ENCODE measurements around the gene MAP4K5. TPM values are rescaled to one million over a fixed set of nuclear protein-coding genes. Genes with fewer than 3 reads are reported as not detected.

The MAP4K5 gene
- total RNA-seq (2014; rRNA removed) (111 and 120 TPM in 2 replicates), Bru-seq, nascent RNA (percentile 96 among the genes with signal in this experiment), BruChase-seq, experiment 1, labeled RNA remaining after a 6-hour chase (percentile 85 among the genes with signal in this experiment), BruChase-seq, experiment 2, labeled RNA remaining after a 2-hour chase (percentile 92 among the genes with signal in this experiment)
- long read RNA-seq, partial matches to known transcripts: 41 of 130 reads
- long read RNA-seq, other reads (novel, unspliced or antisense): 89 of 130 reads

- Histone ChIP-seq H2AFZ (ENCODE audit: low read length) (peak within 1 kb of the TSS; percentile 94), H3K4me3 (ENCODE audit: low read length) (peak within 1 kb of the TSS; percentile 82), H3K27me3 (ENCODE audit: low read length) (no peaks in the 10 kb centered on the region), H3K36me3 (ENCODE audit: low read depth, low read length) (no peaks in the 10 kb centered on the region), H3K4me2 (ENCODE audit: low read length) (peak within 1 kb of the TSS; percentile 93), H3K9me2 (replicated peaks; ENCODE audit: low read length) (no peaks in the 10 kb centered on the region), H3K4me1 (ENCODE audit: insufficient read depth, low read length) (peaks cover 47% of the 10 kb centered on the region), H3F3A (ENCODE audit: low read length, unreplicated experiment) (no peaks in the 10 kb centered on the region), H3K27ac (ENCODE audit: low read length) (peak within 1 kb of the TSS; percentile 72), H4K20me1 (ENCODE audit: low read length) (peaks cover 35% of the 10 kb centered on the region), H3K9me3 (ENCODE audit: low read length) (no peaks in the 10 kb centered on the region), H3K79me2 (ENCODE audit: low read length) (peaks cover 47% of the 10 kb centered on the region), H3K9ac (ENCODE audit: low read length) (peak within 1 kb of the TSS; percentile 95)
- ChIA-PET POLR2A (ENCODE audit: unreplicated experiment) (interaction anchor here (0.6 kb wide), 3 partner anchors 175 to 562 kb away, joined by 5 to 8 read pairs (median 5); partner anchors contain the start of gene TRIM9), CTCF (interaction anchor here (0.6 to 1.7 kb wide), 9 partner anchors 80 to 481 kb away, joined by 3 to 12 read pairs (median 5); no protein-coding TSS in a partner anchor)
- BruUV-seq (replicated peaks): no TSS peak
- DNase-seq (peak; percentile 96), ATAC-seq (peak; percentile 82)
- intact Hi-C loops (cut with micrococcal nuclease): loop anchor here (1.0 to 5.0 kb wide), 6 partner anchors 136 to 679 kb away; partner anchors contain the start of genes CDKL1, SOS2 and VCPKMT
- TF ChIP-seq EZH2 (IDR thresholded peaks at IDR 0.05; ENCODE audit: low read length, unreplicated experiment) (no peak), CTCF (conservative IDR thresholded peaks at IDR 0.05; ENCODE audit: low read depth, low read length) (peak; percentile 94), EZH2phosphoT487 (IDR thresholded peaks at IDR 0.05; ENCODE audit: borderline replicate concordance, low read length) (no peak)
Measured at GRCh38 chr14:50532502-50533240, at the start of gene MAP4K5. Gene MAP4K5, minus strand, starts transcription at chr14:50532569. Its CDS starts 520 bp downstream, at chr14:50532049.

- intact Hi-C loops (cut with micrococcal nuclease): no loop called here
- H3K79me2 ChIP-seq (ENCODE audit: low read length): no peaks in the 10 kb centered on the region
- H3K36me3 ChIP-seq (ENCODE audit: low read depth, low read length): no peaks in the 10 kb centered on the region
- no peaks in the 10 kb centered on the region for H4K20me1 ChIP-seq (ENCODE audit: low read length)
- H3K9me3 ChIP-seq (ENCODE audit: low read length): no peaks in the 10 kb centered on the region
- H3K4me2 ChIP-seq (ENCODE audit: low read length): no peak overlapping the region
- no peak for ATAC-seq
- no peak overlapping the region for H3K27ac ChIP-seq (ENCODE audit: low read length)
- H3K9ac ChIP-seq (ENCODE audit: low read length): no peak overlapping the region
- TF ChIP-seq CTCF (conservative IDR thresholded peaks at IDR 0.05; ENCODE audit: low read depth, low read length) (no peak), EZH2phosphoT487 (IDR thresholded peaks at IDR 0.05; ENCODE audit: borderline replicate concordance, low read length) (no peak), EZH2 (IDR thresholded peaks at IDR 0.05; ENCODE audit: low read length, unreplicated experiment) (no peak)
- H3F3A ChIP-seq (ENCODE audit: low read length, unreplicated experiment): no peaks in the 10 kb centered on the region
- no peaks in the 10 kb centered on the region for H3K27me3 ChIP-seq (ENCODE audit: low read length)
- CTCF ChIA-PET: no interaction called here
- H3K4me1 ChIP-seq (ENCODE audit: insufficient read depth, low read length): peaks cover 11% of the 10 kb centered on the region
- no peak for DNase-seq
- no peaks in the 10 kb centered on the region for H3K9me2 ChIP-seq (replicated peaks; ENCODE audit: low read length)
- H3K4me3 ChIP-seq (ENCODE audit: low read length): no peak overlapping the region
- POLR2A ChIA-PET (ENCODE audit: unreplicated experiment): no interaction called here
- BruUV-seq (replicated peaks): no TSS peak
- H2AFZ ChIP-seq (ENCODE audit: low read length): no peak overlapping the region
Measured at GRCh38 chr14:50578433-50578832, 46.1 kb upstream of the MAP4K5 start.
